ENCODE data around the gene PLEKHH2.

The PLEKHH2 gene

DNA sequence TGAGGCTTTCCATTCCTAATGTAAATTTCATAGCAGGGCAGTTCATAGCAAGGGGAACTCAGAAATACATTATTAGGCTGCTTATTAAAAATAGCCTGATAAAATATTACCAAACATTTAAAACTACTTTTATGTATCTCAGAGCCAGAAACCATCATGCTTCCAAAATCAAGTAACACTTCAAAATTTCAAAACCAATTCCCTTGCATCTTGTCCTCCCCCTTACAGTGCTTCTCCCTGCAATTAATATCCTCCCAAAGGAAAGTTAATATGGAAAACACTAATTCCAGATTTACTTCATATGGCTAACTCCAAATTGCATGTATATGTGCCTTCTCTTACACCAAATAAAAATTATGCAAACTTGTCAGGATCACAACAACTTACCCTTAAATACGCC is 6.6 kb downstream of the PLEKHH2 start:
- Histone ChIP-seq H3K36me3 (ENCODE audit: control insufficient read depth, insufficient read depth, low read length) (no peaks in the 10 kb centered on the region), H3K9me3 (ENCODE audit: control insufficient read depth, low read length) (no peaks in the 10 kb centered on the region), H3K4me3 (ENCODE audit: low read depth, low read length) (no peak overlapping the region), H3K27me3 (ENCODE audit: control insufficient read depth, insufficient read depth, low read length) (no peaks in the 10 kb centered on the region), H3K27ac (no peak overlapping the region), H3K9ac (no peak overlapping the region), H3K4me2 (ENCODE audit: low read length) (no peak overlapping the region), H3K4me1 (no peaks in the 10 kb centered on the region), H2AFZ (no peak overlapping the region), H3K79me2 (no peaks in the 10 kb centered on the region)
- TF ChIP-seq, protein P1, sequence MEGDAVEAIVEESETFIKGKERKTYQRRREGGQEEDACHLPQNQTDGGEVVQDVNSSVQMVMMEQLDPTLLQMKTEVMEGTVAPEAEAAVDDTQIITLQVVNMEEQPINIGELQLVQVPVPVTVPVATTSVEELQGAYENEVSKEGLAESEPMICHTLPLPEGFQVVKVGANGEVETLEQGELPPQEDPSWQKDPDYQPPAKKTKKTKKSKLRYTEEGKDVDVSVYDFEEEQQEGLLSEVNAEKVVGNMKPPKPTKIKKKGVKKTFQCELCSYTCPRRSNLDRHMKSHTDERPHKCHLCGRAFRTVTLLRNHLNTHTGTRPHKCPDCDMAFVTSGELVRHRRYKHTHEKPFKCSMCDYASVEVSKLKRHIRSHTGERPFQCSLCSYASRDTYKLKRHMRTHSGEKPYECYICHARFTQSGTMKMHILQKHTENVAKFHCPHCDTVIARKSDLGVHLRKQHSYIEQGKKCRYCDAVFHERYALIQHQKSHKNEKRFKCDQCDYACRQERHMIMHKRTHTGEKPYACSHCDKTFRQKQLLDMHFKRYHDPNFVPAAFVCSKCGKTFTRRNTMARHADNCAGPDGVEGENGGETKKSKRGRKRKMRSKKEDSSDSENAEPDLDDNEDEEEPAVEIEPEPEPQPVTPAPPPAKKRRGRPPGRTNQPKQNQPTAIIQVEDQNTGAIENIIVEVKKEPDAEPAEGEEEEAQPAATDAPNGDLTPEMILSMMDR (IDR thresholded peaks at IDR 0.05): no peak

DNA sequence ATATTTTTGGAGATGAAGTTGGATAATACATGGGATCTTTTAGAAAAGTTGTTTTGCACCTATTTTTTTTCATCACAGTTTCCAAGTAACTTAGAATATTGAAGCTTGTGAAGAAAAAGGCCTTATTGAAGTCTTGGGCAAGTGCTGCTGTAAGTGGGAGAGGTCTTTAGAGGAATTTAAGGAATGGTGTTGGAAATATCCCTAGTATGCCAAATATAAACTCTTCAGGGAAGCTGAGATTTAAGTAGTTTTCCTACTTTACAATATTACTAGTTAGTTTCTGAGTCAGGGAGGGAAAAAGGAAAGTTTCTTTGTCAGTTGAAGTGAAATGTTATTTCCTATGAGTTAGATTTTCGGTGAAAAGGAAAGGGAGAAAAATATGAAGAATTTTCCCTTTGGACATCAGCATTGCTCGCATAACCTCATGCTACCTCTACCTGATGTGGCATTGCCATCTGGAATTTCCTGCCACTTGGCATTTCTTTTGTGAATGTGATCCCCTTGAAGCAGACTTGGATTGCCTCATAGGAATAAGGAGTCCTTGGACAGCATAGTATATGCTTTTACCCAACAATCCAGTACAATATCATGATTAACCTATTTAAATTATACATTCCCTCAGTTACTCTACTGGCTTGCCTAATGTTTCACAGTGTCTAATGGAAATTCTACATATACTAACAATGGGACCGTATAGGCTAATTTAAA is 12.1 kb downstream of the PLEKHH2 start:
- Histone ChIP-seq H3K4me1 (no peaks in the 10 kb centered on the region), H3K4me3 (ENCODE audit: low read depth, low read length) (no peak overlapping the region), H3K79me2 (no peaks in the 10 kb centered on the region), H2AFZ (no peak overlapping the region), H3K9ac (no peak overlapping the region), H3K27me3 (ENCODE audit: control insufficient read depth, insufficient read depth, low read length) (no peaks in the 10 kb centered on the region), H3K9me3 (ENCODE audit: control insufficient read depth, low read length) (no peaks in the 10 kb centered on the region), H3K27ac (no peak overlapping the region), H3K36me3 (ENCODE audit: control insufficient read depth, insufficient read depth, low read length) (no peaks in the 10 kb centered on the region), H3K4me2 (ENCODE audit: low read length) (no peak overlapping the region)
- TF ChIP-seq, protein P1 (IDR thresholded peaks at IDR 0.05): no peak

GRCh38 chr2:43653506-43653905 is 16.4 kb downstream of the PLEKHH2 start:
- Histone ChIP-seq H3K9ac (no peak overlapping the region), H3K9me3 (ENCODE audit: control insufficient read depth, low read length) (no peaks in the 10 kb centered on the region), H3K27ac (no peak overlapping the region), H3K4me3 (ENCODE audit: low read depth, low read length) (no peak overlapping the region), H2AFZ (no peak overlapping the region), H3K79me2 (no peaks in the 10 kb centered on the region), H3K36me3 (ENCODE audit: control insufficient read depth, insufficient read depth, low read length) (no peaks in the 10 kb centered on the region), H3K4me2 (ENCODE audit: low read length) (no peak overlapping the region), H3K27me3 (ENCODE audit: control insufficient read depth, insufficient read depth, low read length) (no peaks in the 10 kb centered on the region), H3K4me1 (no peaks in the 10 kb centered on the region)
- TF ChIP-seq, protein P1 (IDR thresholded peaks at IDR 0.05): no peak

DNA sequence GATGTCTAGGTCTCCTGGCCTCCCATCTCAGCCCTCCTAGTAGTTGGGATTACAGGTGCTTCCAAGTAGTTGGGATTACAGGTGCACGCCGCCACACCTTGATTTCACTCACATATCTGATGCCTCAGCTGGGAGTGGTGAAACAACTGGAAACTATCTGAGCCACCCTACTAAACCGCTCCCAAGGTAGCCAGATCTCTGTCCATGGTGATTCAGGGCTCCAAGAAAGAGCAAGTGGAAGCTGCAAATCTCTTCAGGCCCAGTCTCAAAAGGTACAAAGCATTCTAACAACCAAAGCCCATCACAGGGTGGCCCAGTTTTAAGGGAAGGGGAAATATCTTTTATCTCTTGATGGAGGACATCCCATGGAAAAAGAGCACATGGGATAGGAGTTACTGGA is 20.2 kb downstream of the PLEKHH2 start:
- Histone ChIP-seq H3K4me1 (no peaks in the 10 kb centered on the region), H3K4me3 (ENCODE audit: low read depth, low read length) (no peak overlapping the region), H2AFZ (no peak overlapping the region), H3K27ac (no peak overlapping the region), H3K27me3 (ENCODE audit: control insufficient read depth, insufficient read depth, low read length) (no peaks in the 10 kb centered on the region), H3K79me2 (no peaks in the 10 kb centered on the region), H3K9me3 (ENCODE audit: control insufficient read depth, low read length) (no peaks in the 10 kb centered on the region), H3K9ac (no peak overlapping the region), H3K36me3 (ENCODE audit: control insufficient read depth, insufficient read depth, low read length) (no peaks in the 10 kb centered on the region), H3K4me2 (ENCODE audit: low read length) (no peak overlapping the region)
- TF ChIP-seq, protein P1 (IDR thresholded peaks at IDR 0.05): no peak
